ENCODE measurements around the gene SPRED3.
"Not testable (repeated sequence)": the region's sequence is repeated elsewhere in the genome, so short reads cannot be mapped to it uniquely, and the experiment has no call there.

Gene SPRED3

DNA sequence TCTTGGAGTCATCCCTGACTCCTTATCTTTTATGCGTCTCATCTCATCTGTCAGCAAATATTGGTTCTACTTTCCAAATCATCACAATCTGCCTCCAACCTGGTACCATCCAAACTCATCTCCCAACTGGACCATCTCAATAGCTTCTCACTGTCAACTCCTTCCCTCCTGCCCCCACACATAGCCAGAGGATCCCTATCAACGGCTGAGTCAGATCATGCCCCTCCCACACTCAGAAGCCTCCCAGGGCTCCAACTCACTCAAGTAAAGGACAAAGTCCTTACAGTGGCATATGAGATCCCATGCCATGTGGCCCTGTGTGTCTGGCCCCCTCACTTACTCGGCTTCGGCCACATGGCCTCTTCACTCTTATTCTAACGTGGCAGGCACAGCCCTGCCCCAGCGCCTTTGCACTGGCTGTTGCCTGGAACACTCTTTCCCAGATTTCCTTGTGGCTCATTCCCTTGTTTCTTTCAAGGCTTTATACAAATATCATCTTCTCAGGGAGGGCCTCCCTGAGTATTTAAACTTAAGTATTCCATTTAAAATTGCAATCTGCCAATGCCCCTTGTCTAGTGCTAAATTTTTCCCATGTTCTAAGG is 4.3 kb downstream of the SPRED3 start:
- no peak for DNase-seq

DNA sequence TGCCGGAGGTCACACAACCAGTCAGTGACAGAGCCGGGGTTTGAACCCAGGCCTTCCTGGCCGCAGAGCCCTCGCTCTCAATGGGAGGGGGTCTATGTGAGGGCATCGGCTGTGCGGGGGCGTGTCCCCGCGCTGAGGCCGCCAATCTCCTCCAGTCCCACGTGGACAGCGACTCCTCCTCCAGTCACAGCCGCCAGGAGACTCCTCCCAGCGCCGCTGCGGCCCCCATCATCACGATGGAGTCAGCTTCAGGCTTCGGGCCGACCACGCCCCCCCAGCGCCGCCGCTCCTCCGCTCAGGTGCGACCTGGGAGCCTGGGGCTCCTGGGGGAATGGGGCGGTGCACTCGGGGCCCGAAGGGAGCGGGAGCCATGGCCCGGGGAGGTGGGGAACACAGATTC is 6.0 kb downstream of the SPRED3 start:
- peak; percentile 71 for DNase-seq

DNA sequence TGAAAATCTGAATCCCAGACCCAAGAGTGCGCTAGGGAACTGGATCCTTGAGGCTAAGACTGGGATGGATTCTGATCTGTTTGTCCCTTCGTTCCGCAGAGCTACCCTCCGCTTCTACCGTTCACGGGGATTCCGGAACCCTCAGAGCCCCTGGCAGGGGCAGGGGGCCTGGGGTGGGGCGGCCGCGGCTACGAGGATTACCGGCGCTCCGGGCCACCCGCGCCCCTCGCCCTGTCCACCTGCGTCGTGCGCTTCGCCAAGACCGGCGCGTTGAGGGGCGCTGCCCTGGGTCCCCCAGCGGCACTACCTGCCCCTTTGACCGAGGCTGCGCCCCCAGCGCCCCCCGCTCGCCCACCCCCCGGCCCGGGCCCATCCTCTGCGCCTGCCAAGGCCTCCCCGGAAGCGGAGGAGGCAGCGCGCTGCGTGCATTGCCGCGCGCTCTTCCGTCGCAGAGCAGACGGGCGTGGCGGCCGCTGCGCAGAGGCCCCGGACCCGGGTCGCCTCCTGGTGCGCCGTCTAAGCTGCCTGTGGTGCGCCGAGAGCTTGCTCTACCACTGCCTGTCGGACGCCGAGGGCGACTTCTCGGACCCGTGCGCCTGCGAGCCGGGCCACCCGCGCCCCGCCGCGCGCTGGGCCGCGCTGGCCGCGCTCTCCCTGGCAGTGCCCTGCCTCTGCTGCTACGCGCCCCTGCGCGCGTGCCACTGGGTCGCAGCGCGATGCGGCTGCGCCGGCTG is 7.1 kb downstream of the SPRED3 start:
- no peak for DNase-seq

DNA sequence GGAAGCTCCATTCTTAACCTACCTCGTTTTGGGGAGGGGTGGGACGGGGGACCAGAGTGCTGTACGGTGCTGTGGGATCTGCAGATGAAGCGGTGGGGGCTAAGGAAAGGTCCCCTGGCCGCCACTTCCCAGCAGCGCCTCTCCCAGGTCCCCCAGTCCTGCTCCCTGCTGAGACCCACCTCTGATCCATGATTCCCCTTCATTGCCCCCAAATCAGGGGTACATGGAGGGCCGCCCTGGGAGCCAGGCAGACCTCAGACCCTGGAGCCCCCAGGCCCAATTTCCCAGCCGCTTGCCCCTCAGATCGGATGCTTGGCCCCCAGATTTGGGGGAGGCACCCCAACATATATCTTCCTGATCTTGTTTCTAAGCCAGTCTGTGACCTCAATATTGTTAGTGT is 10.6 kb downstream of the SPRED3 start:
- no peak for DNase-seq

DNA sequence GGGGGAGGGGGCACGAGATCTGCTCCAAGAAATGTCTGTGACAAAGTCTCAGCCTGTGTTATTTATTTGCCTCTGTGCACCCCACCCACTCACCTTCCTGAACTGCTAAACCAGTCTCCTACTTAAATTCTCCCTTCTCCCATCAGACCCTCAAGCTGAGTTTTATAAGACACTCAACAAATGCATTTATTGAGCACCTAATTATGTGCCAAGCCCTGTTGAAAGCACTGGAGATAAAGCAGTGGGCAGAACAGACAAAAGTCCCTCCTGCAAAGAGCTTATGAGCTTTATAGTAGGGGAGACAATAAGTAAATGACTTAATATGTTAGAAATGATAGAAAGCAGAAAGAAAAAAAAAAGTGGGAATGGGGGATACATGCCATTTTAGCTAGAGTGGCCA is 11.0 kb downstream of the SPRED3 start:
- no peak for DNase-seq

DNA sequence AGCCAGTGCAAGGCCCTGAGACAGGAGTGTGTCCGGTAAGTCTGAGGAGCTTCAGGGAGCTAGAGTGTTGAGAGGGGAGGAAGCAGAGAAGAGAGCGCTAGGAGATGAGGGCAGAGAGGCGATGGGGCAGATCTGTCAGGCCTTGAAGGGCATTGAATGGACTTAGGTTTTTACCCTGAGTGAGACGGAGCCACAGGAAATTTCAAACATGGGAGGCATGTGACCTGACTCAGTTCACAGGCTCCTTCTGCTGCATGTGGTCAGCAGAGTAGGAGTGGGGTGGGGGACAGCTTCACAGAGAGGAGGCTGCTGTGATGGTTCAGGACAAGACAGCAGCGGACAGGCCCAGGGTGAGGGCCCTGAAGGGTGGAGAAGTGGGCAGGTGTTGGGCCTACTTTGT is 11.9 kb downstream of the SPRED3 start:
- DNase-seq = no peak

DNA sequence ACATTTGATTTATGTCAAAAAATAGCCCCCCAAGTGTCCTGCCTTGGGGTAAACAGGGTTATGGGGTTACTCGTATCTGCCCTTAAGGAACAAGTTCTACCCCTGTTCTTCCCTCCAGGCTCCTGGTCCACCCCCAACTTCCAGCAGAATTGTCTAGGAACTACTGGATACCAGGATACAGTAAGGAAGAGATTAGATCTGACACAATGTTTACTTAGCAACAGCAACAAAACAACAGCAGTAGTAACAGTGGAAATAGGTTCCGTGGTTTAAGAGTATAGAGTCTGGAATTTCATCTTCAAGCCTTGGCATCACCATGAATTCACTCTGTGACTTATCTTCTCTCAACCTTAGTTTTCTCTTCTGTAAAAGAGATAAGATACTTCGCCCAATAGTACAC is 12.7 kb downstream of the SPRED3 start:
- no peak for DNase-seq

DNA sequence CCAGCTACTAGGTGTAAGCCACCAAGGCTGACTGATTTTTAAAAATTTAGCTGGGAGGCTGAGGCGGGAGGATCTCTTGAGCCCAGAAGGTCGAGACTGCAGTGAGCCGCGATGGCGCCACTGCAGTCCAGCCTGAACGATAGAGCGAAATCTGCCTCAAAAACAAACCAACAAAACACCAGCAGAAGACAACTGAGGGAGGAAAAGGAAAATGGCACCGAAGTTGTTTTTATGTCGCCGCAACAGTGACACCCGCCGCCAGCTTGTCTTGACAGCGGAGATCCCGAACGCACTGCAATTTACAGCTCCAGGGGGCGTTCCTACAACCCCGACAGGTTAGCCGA is 14.1 kb downstream of the SPRED3 start:
- DNase-seq = no peak

DNA sequence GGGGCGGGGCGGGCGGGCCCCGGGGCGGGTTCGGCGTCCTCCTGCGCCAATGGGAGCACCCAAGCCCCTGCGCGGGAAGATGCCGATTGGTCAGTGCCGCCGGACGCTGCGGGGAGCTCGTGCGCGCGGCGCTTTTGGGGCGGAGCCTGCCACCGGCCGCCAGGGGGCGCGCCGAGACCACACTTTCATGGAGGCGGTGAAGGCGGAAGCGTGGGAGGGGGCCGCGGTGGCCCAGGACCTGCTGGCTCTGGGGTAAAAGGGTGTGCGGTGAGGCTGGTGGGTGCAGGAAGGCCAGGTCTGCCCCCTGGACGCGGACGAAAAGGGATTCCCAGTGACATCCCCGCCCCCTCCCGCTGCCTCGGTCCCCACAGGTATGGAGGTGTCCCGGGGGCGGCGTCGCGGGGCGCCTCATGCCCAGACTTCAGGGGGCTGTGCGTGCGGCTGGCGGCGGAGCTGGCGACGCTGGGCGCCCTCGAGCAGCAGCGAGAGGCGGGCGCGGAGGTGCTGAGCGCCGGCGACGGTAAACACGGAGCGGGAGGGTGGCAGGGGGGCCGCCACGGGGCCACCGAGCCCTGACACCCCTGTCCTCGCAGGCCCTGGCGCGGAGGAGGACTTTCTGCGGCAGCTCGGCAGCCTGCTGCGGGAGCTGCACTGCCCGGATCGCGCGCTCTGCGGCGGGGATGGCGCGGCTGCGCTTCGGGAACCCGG is 14.6 kb downstream of the SPRED3 start, which contains the start of gene FAM98C:
Gene FAM98C, plus strand, starts transcription at position 127 of the 708 bp plus-strand sequence. Its CDS starts 61 bp downstream, at position 188.
- peak; percentile 99 for DNase-seq

DNA sequence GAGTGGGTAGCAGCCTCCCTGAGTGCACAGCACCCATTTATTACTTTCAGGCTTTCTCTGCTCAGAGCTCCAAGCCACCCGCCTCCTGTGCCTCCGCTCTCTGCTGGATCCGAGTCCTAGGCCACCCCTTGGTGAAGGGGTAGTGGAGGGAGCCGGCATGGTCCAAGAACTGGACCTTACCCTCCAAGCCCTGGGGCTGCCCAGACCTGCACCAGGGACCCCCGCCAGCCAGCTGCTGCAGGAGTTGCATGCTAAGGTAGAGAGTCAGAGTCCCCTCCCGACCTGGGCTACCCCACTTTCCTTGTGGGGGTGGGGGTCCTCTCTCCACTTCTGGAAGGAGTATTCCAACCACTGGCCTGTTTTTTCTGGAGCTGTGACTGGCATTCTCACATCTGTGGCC is 16.4 kb downstream of the SPRED3 start:
- DNase-seq = no peak

DNA sequence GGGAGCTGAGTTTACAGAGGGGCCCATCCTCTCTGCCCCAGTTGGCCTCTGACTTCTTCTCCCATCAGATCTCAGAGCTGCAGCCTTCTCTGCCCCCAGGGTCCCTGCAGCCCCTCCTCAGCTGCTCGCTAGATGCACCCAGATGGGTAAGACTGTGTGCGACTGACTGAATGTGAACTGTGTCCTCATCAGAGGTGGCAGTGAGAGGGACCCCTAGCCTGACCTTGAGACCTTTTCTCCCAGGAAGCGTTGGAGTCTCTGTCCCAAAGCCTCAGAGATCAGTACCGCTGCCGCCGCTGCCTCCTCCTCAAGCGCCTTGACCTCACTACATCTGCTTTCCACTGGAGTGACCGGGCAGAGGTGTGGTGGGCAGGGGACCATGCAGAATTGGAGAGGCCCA is 16.8 kb downstream of the SPRED3 start:
- DNase-seq = no peak

DNA sequence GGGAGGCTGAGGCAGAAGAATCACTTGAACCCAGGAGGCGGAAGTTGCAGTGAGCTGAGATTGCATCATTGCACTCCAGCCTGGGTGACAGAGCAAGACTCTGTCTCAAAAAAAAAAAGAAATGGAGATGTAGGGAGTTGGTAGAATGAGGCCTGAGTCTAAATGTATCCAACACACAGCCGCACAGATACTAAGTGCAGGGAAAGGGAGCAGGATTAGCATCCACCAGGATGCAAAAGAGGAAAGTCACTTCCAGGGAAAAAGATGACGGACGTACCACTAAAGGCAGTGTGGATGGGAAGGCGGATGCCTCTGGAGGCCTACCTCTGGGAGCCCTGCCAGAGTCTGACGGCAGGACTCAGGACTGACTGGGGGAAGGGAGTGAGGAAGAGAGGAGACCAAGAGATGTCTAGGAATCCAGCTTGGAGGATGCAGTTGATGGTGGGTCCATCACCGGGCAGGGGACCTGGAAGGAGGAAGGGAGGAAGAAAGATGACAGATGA is 21.2 kb downstream of the SPRED3 start:
- no peak for DNase-seq

DNA sequence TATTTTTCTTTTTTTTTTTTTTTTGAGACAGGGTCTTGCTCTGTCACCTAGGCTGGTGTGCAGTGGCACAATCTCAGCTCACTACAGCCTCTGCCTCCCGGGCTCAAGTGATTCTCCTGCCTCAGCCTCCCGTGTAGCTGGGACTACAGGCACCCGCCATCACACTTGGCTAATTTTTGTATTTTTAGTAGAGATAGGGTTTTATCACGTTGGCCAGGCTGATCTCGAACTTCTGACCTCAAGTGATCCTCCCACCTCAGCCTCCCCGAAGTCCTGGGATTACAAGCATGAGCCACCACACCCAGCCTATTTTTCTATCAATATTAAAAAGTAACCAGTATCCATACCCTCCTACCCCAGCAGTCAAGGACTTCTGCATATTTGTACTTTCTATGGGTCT is 21.9 kb downstream of the SPRED3 start:
- DNase-seq = not testable (repeated sequence)

DNA sequence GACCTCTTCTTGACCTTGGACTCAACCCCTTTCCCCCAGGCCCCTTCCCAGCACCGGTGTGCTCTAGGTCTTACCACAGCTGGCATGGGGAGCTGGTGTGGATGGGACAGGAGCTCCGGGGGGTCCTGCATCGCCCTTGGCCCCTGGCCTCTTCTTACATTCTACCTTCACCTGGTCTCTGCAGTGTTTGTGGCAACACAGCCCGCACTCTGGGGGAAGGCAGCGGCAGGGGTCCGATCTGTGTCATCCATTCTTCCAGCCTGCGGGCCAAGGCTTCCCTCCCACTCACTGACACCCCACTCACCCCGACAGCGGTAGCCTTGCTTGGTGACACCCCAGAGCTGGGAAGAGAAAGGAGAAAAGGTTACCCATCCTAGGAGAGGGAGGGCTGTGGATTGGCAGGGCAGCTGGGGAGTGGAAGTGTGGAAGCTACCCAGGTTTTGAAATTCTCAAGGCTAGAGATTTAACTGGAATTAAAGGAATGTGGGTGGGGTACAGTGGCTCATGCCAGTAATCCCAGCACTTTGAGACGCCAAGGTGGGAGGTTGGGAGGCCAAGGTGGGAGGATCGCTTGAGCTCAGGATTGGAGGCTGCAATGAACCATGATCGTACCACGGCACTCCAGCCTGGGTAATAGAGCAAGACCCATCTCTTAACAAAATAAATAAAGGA is 22.7 kb downstream of the SPRED3 start:
- no peak for DNase-seq

DNA sequence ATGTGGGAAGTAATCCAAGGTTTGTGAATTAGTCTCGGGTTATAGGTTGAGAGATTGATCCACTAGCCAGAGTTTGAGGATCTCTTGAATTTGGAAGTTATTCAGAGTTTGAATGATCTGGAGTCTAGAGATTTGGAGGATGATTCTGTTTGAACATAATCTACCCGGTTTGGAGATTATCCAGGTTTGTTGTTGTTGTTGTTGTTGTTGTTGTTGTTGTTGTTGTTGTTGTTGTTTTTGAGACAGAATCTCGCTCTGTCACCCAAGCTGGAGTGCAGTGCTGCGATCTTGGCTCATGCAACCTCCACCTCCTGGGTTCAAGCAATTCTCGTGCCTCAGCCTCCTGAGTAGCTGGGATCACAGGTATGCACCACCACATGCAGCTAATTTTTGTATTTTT is 23.4 kb downstream of the SPRED3 start:
- DNase-seq = not testable (repeated sequence)

DNA sequence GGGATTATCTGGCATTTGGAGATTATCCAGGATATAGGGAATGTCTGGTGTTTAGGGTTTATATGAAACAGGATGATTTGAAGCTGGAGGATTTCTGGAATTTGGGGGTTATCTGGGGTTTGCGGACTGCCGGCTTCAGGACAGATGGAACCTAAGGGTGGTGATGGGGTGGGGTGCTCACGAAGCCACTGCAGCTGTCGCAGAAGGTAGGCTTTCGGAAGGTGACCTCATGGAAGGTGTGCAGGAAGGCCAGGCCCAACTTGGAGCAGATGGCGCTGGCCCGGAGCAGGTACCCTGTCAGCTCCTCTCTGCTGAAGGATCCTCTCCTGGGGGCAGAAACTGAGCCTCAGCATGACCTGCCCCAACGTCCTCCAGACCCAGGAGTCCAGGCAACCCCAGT is 24.0 kb downstream of the SPRED3 start:
- DNase-seq = no peak

DNA sequence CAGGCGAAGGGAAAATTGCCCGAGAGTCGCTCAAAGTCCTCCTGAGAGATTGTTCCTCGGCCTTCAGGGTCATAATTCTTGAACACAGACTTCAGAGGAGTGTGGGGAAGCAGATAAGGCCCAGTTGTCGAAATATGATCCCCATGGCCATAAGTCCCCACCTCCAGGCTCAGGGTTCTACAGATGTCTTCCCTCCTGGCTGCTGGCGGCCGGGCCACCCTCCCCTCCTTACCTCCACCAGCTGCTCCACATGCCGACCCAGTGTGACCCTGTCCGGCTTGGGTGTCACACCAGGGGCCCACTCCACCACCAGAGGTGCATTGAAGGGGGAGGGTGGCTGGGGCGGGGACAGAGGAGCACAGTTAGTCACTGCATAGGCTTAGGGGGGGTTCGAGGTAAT is 24.5 kb downstream of the SPRED3 start:
- DNase-seq = no peak

DNA sequence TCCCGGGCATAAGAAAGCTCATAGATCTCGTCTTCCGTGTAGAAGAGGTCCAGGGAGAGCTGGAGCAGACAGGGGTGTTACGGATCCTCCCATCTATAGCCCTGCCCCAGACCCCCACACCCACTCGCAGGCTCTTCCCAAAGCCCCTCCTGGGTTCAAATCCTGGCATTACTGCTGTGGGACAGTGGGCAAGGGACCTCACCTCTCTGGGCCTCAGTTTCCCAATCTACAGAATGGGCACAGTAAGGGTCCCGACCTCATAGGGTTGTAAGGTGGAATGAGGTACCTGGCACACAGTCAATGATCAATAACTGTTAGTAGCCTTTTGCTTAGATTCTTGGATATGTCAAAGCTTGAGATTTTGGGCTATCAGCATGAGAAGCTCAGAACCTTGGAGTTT is 24.9 kb downstream of the SPRED3 start:
- no peak for DNase-seq

DNA sequence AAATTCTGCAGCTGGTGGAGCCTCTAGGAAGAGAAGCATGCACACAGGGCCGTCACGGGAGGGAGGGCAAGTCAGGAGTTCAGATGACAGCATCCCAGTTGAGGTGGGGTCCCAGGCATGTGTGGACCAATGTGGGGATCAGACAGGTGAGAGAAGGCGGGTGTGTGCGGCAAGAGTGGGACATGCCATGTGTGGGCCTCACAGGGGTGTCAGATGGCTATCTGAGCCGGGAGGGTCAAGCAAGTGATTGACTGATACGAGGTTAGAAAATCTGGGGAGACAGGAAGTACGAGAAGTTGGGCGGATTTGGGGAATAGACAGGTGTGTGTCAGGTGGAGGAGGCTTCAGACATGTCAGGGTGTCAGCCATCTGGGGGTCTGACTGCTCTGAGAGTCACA is 28.6 kb downstream of the SPRED3 start:
- DNase-seq = no peak

DNA sequence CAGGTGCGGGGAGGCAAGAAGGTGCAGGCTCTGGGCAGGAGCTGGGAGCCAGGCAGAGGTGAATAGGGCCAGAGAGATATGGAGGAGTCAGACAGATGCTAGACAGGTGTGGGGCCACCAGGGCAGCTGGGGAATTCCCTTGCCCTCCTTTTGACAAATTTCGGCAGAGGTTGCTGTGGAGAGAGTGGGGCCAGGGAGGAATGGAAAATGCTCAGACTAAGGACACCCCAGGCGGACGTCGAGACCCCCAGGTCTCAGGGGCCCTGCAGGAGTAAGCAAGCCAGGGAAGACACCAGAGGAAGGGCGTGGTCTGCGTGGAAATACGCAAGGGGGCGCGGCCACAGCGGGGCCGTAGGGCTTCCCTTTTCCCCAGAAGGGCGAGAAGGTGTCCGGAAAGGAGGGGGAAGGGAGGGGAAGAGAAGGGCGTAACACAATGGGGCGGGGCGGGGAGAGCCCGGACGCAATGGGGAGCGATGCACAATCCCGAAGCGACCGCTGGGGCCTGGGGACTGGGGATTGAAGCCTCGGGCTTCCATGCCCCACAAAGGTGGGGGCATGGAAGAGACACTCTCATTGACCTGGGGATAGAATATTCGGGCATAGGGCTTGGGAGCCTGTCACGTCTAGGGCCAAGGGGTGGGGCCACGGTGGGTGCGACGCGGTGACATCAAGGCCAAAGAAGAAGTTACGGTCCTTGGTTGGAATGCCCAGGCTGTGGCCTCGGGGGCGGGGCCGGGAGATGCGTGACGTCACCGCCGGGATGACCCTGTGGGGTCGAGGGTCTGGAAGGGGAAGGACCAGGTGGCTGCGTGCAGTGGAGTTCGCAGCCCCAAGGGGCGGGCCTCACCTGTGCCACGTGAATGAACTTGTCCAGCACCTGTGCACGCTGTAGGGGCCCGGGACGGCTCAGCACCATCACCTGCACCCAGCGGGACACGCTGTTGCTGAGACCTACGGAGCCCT is 29.3 kb downstream of the SPRED3 start:
- peak; percentile 62 for DNase-seq

DNA sequence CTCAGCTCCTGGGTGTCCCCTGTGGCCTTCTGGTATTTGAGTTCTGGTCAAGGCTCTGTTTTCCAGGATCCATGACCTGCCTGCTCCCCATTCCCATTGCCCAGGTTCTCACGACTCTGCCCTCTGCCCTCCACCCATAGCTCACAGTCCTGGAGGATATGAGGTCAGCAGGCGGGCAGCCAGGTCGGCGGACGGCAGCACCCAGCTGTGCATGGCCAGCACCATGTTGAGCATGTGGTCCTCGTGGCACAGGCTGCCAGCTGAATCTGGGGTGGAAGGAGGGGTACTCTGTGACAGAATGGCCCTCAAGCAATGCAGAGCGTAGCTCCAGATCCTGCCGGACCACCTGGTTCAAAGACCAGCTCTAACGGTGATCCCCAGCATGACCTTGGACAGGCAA is 32.4 kb downstream of the SPRED3 start:
- no peak for DNase-seq

DNA sequence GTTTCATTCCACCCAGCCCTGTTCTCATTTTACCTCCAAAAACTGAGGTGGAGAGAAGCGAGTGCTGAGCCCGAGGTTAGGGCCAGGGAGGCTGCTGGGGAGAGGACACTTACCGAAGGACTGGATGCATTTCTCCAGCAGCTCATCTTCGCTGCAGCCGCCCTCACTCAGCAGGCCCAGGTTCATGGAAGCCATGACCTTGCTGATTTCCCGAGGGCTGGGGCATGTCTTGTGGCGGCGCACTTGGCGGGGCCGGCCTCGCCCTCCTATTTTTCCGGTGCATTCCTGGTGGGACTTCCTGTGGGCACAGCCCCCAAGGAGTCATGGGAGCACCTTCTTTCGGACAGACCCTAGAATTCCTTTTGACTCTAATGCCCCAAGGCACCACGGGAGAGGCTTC is 33.4 kb downstream of the SPRED3 start:
- no peak for DNase-seq

Data from eye (tissue), 1 donor.